Gastrocnemius medialis (tissue), 4 donors: ENCODE measurements around the gene ZNF664. TPM values are rescaled to one million over a fixed set of nuclear protein-coding genes. Genes with fewer than 3 reads are reported as not detected.

Source experiments
- ATAC-seq, 2 donors: fragments of 150-250 bp; one replicate each; pipeline ENCODE4 v1.9.1; 2016
- DNase-seq, 2 donors: peaks; one replicate each; pipeline ENCODE4 v3.0.0-alpha.2; 2019
- H3K27ac ChIP-seq, 4 donors: fragments of 200-600 bp; sonication (generic); 1 replicate in 1 of 4; 2 replicates in 3 of 4; pipeline ENCODE4 v1.5.1; 2016 to 2018; ENCODE audit warnings: mild to moderate bottlenecking in 2 of 4, moderate library complexity in 1 of 4
- H3K27me3 ChIP-seq, 3 donors: fragments of 200-600 bp; sonication (generic) in 2 of 3; 1 replicate in 1 of 3; 2 replicates in 2 of 3; pipeline versions ENCODE4 v1.5.1 to v1.6.0; 2016 to 2019; ENCODE audit warnings: mild to moderate bottlenecking in 1 of 3, moderate library complexity in 1 of 3
- H3K36me3 ChIP-seq, 2 donors: fragments of 200-600 bp; sonication (generic) in 1 of 2; one replicate each; pipeline ENCODE4 v1.5.1; 2017 to 2018
- H3K4me1 ChIP-seq, 2 donors: fragments of 200-600 bp; sonication (generic) in 1 of 2; one replicate each; pipeline ENCODE4 v1.5.1; 2016 to 2017; ENCODE audit warnings: mild to moderate bottlenecking in 2 of 2
- H3K4me3 ChIP-seq, 4 donors: fragments of 200-600 bp; sonication (generic) in 3 of 4; 1 replicate in 1 of 4; 2 replicates in 3 of 4; pipeline ENCODE4 v1.5.1; 2016 to 2019; ENCODE audit warnings: mild to moderate bottlenecking in 2 of 4
- H3K9me3 ChIP-seq, 3 donors: fragments of 200-600 bp; sonication (generic) in 2 of 3; 1 replicate in 1 of 3; 2 replicates in 2 of 3; pipeline ENCODE4 v1.5.1; 2016 to 2019
- CTCF ChIP-seq, 5 experiments: fragments of 450-650 bp in 3 of 5; fragments of 200-600 bp in 2 of 5; sonication (generic) in 2 of 5; IDR thresholded peaks in 4 of 5; conservative IDR thresholded peaks in 1 of 5; 1 replicate in 4 of 5; 2 replicates in 1 of 5; pipeline ENCODE4 v1.5.1; 2016 to 2019; ENCODE audit warnings: antibody characterized with exemption in 5 of 5, mild to moderate bottlenecking in 3 of 5, moderate library complexity in 3 of 5
- POLR2A ChIP-seq, 2 donors: fragments of 450-650 bp; IDR thresholded peaks; one replicate each; pipeline ENCODE4 v1.6.1; 2017; ENCODE audit warnings: antibody characterized with exemption in 2 of 2, mild to moderate bottlenecking in 2 of 2, moderate library complexity in 2 of 2
- in situ Hi-C, 4 donors: fragments of 200-750 bp; cut with MboI; loops; one replicate each; pipeline versions ENCODE4 v1.15.0 to v1.8.0; 2017; ENCODE audit warnings: low sequenced_read_pairs in 4 of 4
- intact Hi-C: fragments of 100-400 bp; cut with DNase I; formaldehyde crosslinking; loops from one replicate; pipeline ENCODE4 v1.15.1; 2023; ENCODE audit warnings: low total_unique reads
- total RNA-seq, 4 donors: library from RNA; depleted of rRNA; stranded (reverse); fragments of >200 nt; gene quantifications; one replicate each; pipeline versions ENCODE4 v1.1.0 to v1.2.3, GENCODE V29; 2016

The ZNF664 gene
- total RNA-seq, 4 donors from 2014 or later: 18.1 to 37.0 (median 32.6) TPM

- DNase-seq (no peak), ATAC-seq (no peak)
- no peak overlapping the region for H3K27ac ChIP-seq
- in situ Hi-C loops: no loop called here
- peaks cover 0 to 9% of the 10 kb centered on the region in 2 donors for H3K36me3 ChIP-seq
- peaks cover 0 to under 1% of the 10 kb centered on the region in 2 donors for H3K4me1 ChIP-seq
- intact Hi-C loops: no loop called here
- TF ChIP-seq POLR2A (IDR thresholded peaks at IDR 0.05) (no peak), CTCF (IDR thresholded peaks at IDR 0.05 in 4 of 5, conservative IDR thresholded peaks at IDR 0.05 in 1 of 5) (no peak)
- no peaks in the 10 kb centered on the region for H3K27me3 ChIP-seq
- no peaks in the 10 kb centered on the region for H3K9me3 ChIP-seq
- H3K4me3 ChIP-seq: no peak overlapping the region
Measured at GRCh38 chr12:123996581-123996980, 23.6 kb downstream of the ZNF664 start.

GRCh38 chr12:123997033-123997822 is 24.2 kb downstream of the ZNF664 start:
- TF ChIP-seq POLR2A (IDR thresholded peaks at IDR 0.05) (no peak), CTCF (IDR thresholded peaks at IDR 0.05 in 4 of 5, conservative IDR thresholded peaks at IDR 0.05 in 1 of 5) (no peak)
- Histone ChIP-seq H3K9me3 (no peaks in the 10 kb centered on the region), H3K36me3 (peaks cover 0 to 9% of the 10 kb centered on the region in 2 donors), H3K27me3 (no peaks in the 10 kb centered on the region), H3K4me3 (no peak overlapping the region), H3K27ac (no peak overlapping the region), H3K4me1 (no peaks in the 10 kb centered on the region)
- intact Hi-C loops (no loop called here), in situ Hi-C loops (no loop called here)
- DNase-seq (no peak), ATAC-seq (no peak)

- Histone ChIP-seq H3K36me3 (peaks cover 0 to 9% of the 10 kb centered on the region in 2 donors), H3K27me3 (no peaks in the 10 kb centered on the region), H3K4me3 (no peak overlapping the region), H3K4me1 (no peaks in the 10 kb centered on the region), H3K9me3 (no peaks in the 10 kb centered on the region), H3K27ac (no peak overlapping the region)
- intact Hi-C loops: no loop called here
- DNase-seq: no peak
- TF ChIP-seq POLR2A (IDR thresholded peaks at IDR 0.05) (no peak), CTCF (IDR thresholded peaks at IDR 0.05 in 4 of 5, conservative IDR thresholded peaks at IDR 0.05 in 1 of 5) (no peak)
- in situ Hi-C loops: no loop called here
- ATAC-seq: no peak
Measured at GRCh38 chr12:123997908-123998307, 24.9 kb downstream of the ZNF664 start.

GRCh38 chr12:123998344-123998990 is 25.5 kb downstream of the ZNF664 start:
- Histone ChIP-seq H3K27ac (no peak overlapping the region), H3K4me3 (no peak overlapping the region), H3K27me3 (no peaks in the 10 kb centered on the region), H3K36me3 (peaks cover 0 to 9% of the 10 kb centered on the region in 2 donors), H3K9me3 (no peaks in the 10 kb centered on the region), H3K4me1 (no peaks in the 10 kb centered on the region)
- DNase-seq: no peak
- ATAC-seq: no peak
- no peak for TF ChIP-seq CTCF (IDR thresholded peaks at IDR 0.05 in 4 of 5, conservative IDR thresholded peaks at IDR 0.05 in 1 of 5)
- no peak for TF ChIP-seq POLR2A (IDR thresholded peaks at IDR 0.05)
- intact Hi-C loops (no loop called here), in situ Hi-C loops (no loop called here)
